ENCODE results near the gene NPY4R2. TPM values are rescaled to one million over a fixed set of nuclear protein-coding genes. Genes with fewer than 3 reads are reported as not detected.
"Not testable (repeated sequence)": the region's sequence is repeated elsewhere in the genome, so short reads cannot be mapped to it uniquely, and the experiment has no call there.

The NPY4R2 gene
- total RNA-seq, 1 donor, result not detected

- not testable (repeated sequence) for H3K4me2 ChIP-seq (ENCODE audit: insufficient read depth, low read length); H3K27ac ChIP-seq (ENCODE audit: low read depth, low read length); H3K79me2 ChIP-seq (ENCODE audit: insufficient read depth, low read length); DNase-seq (ENCODE audit: insufficient read length, low spot score, missing footprints); H4K20me1 ChIP-seq (ENCODE audit: insufficient read depth, low read length); H3K4me1 ChIP-seq (ENCODE audit: insufficient read depth, low read length); H3K4me3 ChIP-seq (ENCODE audit: insufficient read depth, low read length); H3K36me3 ChIP-seq (ENCODE audit: insufficient read depth, low read length); H2AFZ ChIP-seq (ENCODE audit: low read length); H3K27me3 ChIP-seq (ENCODE audit: insufficient read depth, low read length); H3K9me3 ChIP-seq (ENCODE audit: low read depth, low read length)
Observed at GRCh38 chr10:47924628-47925027, 6.2 kb downstream of the NPY4R2 start.

- not testable (repeated sequence) for H3K4me3 ChIP-seq (ENCODE audit: insufficient read depth, low read length); H3K4me1 ChIP-seq (ENCODE audit: insufficient read depth, low read length); H4K20me1 ChIP-seq (ENCODE audit: insufficient read depth, low read length); H3K79me2 ChIP-seq (ENCODE audit: insufficient read depth, low read length); H3K9me3 ChIP-seq (ENCODE audit: low read depth, low read length); H2AFZ ChIP-seq (ENCODE audit: low read length); H3K27me3 ChIP-seq (ENCODE audit: insufficient read depth, low read length); H3K4me2 ChIP-seq (ENCODE audit: insufficient read depth, low read length); DNase-seq (ENCODE audit: insufficient read length, low spot score, missing footprints); H3K36me3 ChIP-seq (ENCODE audit: insufficient read depth, low read length); H3K27ac ChIP-seq (ENCODE audit: low read depth, low read length)
Observed at GRCh38 chr10:47927147-47927916, 8.9 kb downstream of the NPY4R2 start.

- not testable (repeated sequence) for H3K4me3 ChIP-seq (ENCODE audit: insufficient read depth, low read length); DNase-seq (ENCODE audit: insufficient read length, low spot score, missing footprints); H3K4me2 ChIP-seq (ENCODE audit: insufficient read depth, low read length); H3K27ac ChIP-seq (ENCODE audit: low read depth, low read length); H3K27me3 ChIP-seq (ENCODE audit: insufficient read depth, low read length); H3K4me1 ChIP-seq (ENCODE audit: insufficient read depth, low read length); H4K20me1 ChIP-seq (ENCODE audit: insufficient read depth, low read length); H3K9me3 ChIP-seq (ENCODE audit: low read depth, low read length); H3K36me3 ChIP-seq (ENCODE audit: insufficient read depth, low read length); H3K79me2 ChIP-seq (ENCODE audit: insufficient read depth, low read length); H2AFZ ChIP-seq (ENCODE audit: low read length)
Observed at GRCh38 chr10:47928225-47928624, 9.8 kb downstream of the NPY4R2 start.

GRCh38 chr10:47932824-47933223, 14.4 kb downstream of the NPY4R2 start:
- H3K27me3 ChIP-seq (ENCODE audit: insufficient read depth, low read length); H4K20me1 ChIP-seq (ENCODE audit: insufficient read depth, low read length); DNase-seq (ENCODE audit: insufficient read length, low spot score, missing footprints); H3K4me1 ChIP-seq (ENCODE audit: insufficient read depth, low read length); H2AFZ ChIP-seq (ENCODE audit: low read length); H3K4me2 ChIP-seq (ENCODE audit: insufficient read depth, low read length); H3K4me3 ChIP-seq (ENCODE audit: insufficient read depth, low read length); H3K9me3 ChIP-seq (ENCODE audit: low read depth, low read length); H3K36me3 ChIP-seq (ENCODE audit: insufficient read depth, low read length); H3K27ac ChIP-seq (ENCODE audit: low read depth, low read length); H3K79me2 ChIP-seq (ENCODE audit: insufficient read depth, low read length): not testable (repeated sequence)

- not testable (repeated sequence) for H3K4me3 ChIP-seq (ENCODE audit: insufficient read depth, low read length); H3K36me3 ChIP-seq (ENCODE audit: insufficient read depth, low read length); H3K27me3 ChIP-seq (ENCODE audit: insufficient read depth, low read length); DNase-seq (ENCODE audit: insufficient read length, low spot score, missing footprints); H3K9me3 ChIP-seq (ENCODE audit: low read depth, low read length); H3K4me2 ChIP-seq (ENCODE audit: insufficient read depth, low read length); H4K20me1 ChIP-seq (ENCODE audit: insufficient read depth, low read length); H3K27ac ChIP-seq (ENCODE audit: low read depth, low read length); H3K79me2 ChIP-seq (ENCODE audit: insufficient read depth, low read length); H3K4me1 ChIP-seq (ENCODE audit: insufficient read depth, low read length); H2AFZ ChIP-seq (ENCODE audit: low read length)
Observed at GRCh38 chr10:47933462-47933861, 15.0 kb downstream of the NPY4R2 start.

- not testable (repeated sequence) for H4K20me1 ChIP-seq (ENCODE audit: insufficient read depth, low read length); H3K4me3 ChIP-seq (ENCODE audit: insufficient read depth, low read length); H3K36me3 ChIP-seq (ENCODE audit: insufficient read depth, low read length); DNase-seq (ENCODE audit: insufficient read length, low spot score, missing footprints); H3K4me2 ChIP-seq (ENCODE audit: insufficient read depth, low read length); H3K79me2 ChIP-seq (ENCODE audit: insufficient read depth, low read length); H3K9me3 ChIP-seq (ENCODE audit: low read depth, low read length); H2AFZ ChIP-seq (ENCODE audit: low read length); H3K27ac ChIP-seq (ENCODE audit: low read depth, low read length); H3K27me3 ChIP-seq (ENCODE audit: insufficient read depth, low read length); H3K4me1 ChIP-seq (ENCODE audit: insufficient read depth, low read length)
Observed at GRCh38 chr10:47936772-47937228, 18.3 kb downstream of the NPY4R2 start.

GRCh38 chr10:47937634-47938033, 19.2 kb downstream of the NPY4R2 start:
- not testable (repeated sequence) for H3K79me2 ChIP-seq (ENCODE audit: insufficient read depth, low read length); H3K9me3 ChIP-seq (ENCODE audit: low read depth, low read length); H2AFZ ChIP-seq (ENCODE audit: low read length); H3K36me3 ChIP-seq (ENCODE audit: insufficient read depth, low read length); DNase-seq (ENCODE audit: insufficient read length, low spot score, missing footprints); H4K20me1 ChIP-seq (ENCODE audit: insufficient read depth, low read length); H3K27me3 ChIP-seq (ENCODE audit: insufficient read depth, low read length); H3K4me2 ChIP-seq (ENCODE audit: insufficient read depth, low read length); H3K27ac ChIP-seq (ENCODE audit: low read depth, low read length); H3K4me3 ChIP-seq (ENCODE audit: insufficient read depth, low read length); H3K4me1 ChIP-seq (ENCODE audit: insufficient read depth, low read length)

- H3K9me3 ChIP-seq (ENCODE audit: low read depth, low read length); H3K4me1 ChIP-seq (ENCODE audit: insufficient read depth, low read length); H3K4me3 ChIP-seq (ENCODE audit: insufficient read depth, low read length); H3K36me3 ChIP-seq (ENCODE audit: insufficient read depth, low read length); H2AFZ ChIP-seq (ENCODE audit: low read length); H3K27ac ChIP-seq (ENCODE audit: low read depth, low read length); H3K4me2 ChIP-seq (ENCODE audit: insufficient read depth, low read length); H3K27me3 ChIP-seq (ENCODE audit: insufficient read depth, low read length); DNase-seq (ENCODE audit: insufficient read length, low spot score, missing footprints); H4K20me1 ChIP-seq (ENCODE audit: insufficient read depth, low read length); H3K79me2 ChIP-seq (ENCODE audit: insufficient read depth, low read length): not testable (repeated sequence)
Observed at GRCh38 chr10:47940821-47941220, 22.4 kb downstream of the NPY4R2 start.

- H3K4me3 ChIP-seq (ENCODE audit: insufficient read depth, low read length); H3K36me3 ChIP-seq (ENCODE audit: insufficient read depth, low read length); H4K20me1 ChIP-seq (ENCODE audit: insufficient read depth, low read length); H3K79me2 ChIP-seq (ENCODE audit: insufficient read depth, low read length); H3K9me3 ChIP-seq (ENCODE audit: low read depth, low read length); H3K27me3 ChIP-seq (ENCODE audit: insufficient read depth, low read length); H3K27ac ChIP-seq (ENCODE audit: low read depth, low read length); H3K4me2 ChIP-seq (ENCODE audit: insufficient read depth, low read length); DNase-seq (ENCODE audit: insufficient read length, low spot score, missing footprints); H2AFZ ChIP-seq (ENCODE audit: low read length); H3K4me1 ChIP-seq (ENCODE audit: insufficient read depth, low read length): not testable (repeated sequence)
Observed at GRCh38 chr10:47941379-47941778, 22.9 kb downstream of the NPY4R2 start.

Data from osteoblast (primary cell).